Measurements from ENCODE around the gene RNLS.
A peak's percentile ranks its signal among the peaks of the same experiment; 100 is the strongest.

Gene RNLS

DNA sequence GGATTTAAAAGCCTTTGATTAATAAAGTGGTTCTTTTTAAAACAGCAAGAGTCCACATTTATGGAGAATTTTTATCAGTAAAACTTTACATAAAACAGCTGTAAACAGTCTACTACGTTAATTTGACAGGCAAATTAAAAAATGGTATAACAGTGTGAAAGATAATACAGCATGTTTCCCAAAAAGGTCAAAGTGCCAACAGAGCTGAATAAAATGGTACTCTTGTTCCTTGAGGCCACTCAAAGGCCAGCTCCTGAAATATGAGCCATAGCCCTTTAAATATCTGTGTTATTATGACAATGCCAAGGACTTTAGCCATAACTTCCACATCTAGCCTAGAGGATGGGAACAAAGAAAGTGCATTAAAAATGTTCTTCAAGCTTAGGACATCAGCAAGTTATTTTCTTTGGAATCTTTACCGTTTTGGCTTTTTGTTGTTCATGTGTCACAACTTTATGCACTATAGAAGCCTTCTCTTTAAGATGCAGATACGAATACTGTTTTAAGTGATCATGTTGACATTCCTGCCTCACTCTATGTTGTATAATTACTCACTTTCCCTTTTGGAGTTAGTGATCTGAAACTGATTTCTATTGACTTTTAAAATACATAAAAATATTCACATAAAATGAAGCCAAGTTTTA lies 165.6 kb downstream of the RNLS start:
- no peak overlapping the region for H3K27ac ChIP-seq (ENCODE audit: extremely low read depth, low read depth, low read length)
- H3K4me1 ChIP-seq (ENCODE audit: control insufficient read depth, insufficient read depth, low read length), result peaks cover 3% of the 10 kb centered on the region; the same call in 1 of the 2 replicates
- H3K4me3 ChIP-seq (ENCODE audit: low read depth, low read length), result no peak overlapping the region
- no peaks in the 10 kb centered on the region for H3K36me3 ChIP-seq (ENCODE audit: control insufficient read depth in 2 of 2, insufficient read depth in 1 of 2, low read length in 2 of 2)
- peak; percentile 40; the same call in 1 of the 2 replicates for TF ChIP-seq ZNF843 (tag by site-specific recombination; IDR thresholded peaks at IDR 0.05)
- TF ChIP-seq ZFP69B (tag by site-specific recombination; IDR thresholded peaks at IDR 0.05), result no peak
- TF ChIP-seq, protein P1, sequence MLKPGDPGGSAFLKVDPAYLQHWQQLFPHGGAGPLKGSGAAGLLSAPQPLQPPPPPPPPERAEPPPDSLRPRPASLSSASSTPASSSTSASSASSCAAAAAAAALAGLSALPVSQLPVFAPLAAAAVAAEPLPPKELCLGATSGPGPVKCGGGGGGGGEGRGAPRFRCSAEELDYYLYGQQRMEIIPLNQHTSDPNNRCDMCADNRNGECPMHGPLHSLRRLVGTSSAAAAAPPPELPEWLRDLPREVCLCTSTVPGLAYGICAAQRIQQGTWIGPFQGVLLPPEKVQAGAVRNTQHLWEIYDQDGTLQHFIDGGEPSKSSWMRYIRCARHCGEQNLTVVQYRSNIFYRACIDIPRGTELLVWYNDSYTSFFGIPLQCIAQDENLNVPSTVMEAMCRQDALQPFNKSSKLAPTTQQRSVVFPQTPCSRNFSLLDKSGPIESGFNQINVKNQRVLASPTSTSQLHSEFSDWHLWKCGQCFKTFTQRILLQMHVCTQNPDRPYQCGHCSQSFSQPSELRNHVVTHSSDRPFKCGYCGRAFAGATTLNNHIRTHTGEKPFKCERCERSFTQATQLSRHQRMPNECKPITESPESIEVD (tag by site-specific recombination; IDR thresholded peaks at IDR 0.05), result 0 out of 2 replicates have a peak, but pooled peaks have one; percentile 16
- peak; percentile 78 for TF ChIP-seq FEZF1 (tag by site-specific recombination; IDR thresholded peaks at IDR 0.05)
- ChIA-PET POLR2A (no interaction called here), CTCF (interaction anchor here (1.0 kb wide), 1 partner anchor 35 kb away, joined by 3 read pairs; no protein-coding TSS in a partner anchor)
- no peaks in the 10 kb centered on the region for H3K9me3 ChIP-seq (ENCODE audit: control insufficient read depth, insufficient read depth, low read depth, low read length)

GRCh38 chr10:88416801-88417200 lies 166.3 kb downstream of the RNLS start:
- CTCF ChIA-PET, result interaction anchor here (1.0 kb wide), 1 partner anchor 34 kb away, joined by 3 read pairs; no protein-coding TSS in a partner anchor
- POLR2A ChIA-PET, result no interaction called here
- Histone ChIP-seq H3K4me1 (ENCODE audit: control insufficient read depth, insufficient read depth, low read length) (peaks cover 3% of the 10 kb centered on the region; the same call in 1 of the 2 replicates), H3K27ac (ENCODE audit: extremely low read depth, low read depth, low read length) (no peak overlapping the region), H3K4me3 (ENCODE audit: low read depth, low read length) (no peak overlapping the region), H3K9me3 (ENCODE audit: control insufficient read depth, insufficient read depth, low read depth, low read length) (no peaks in the 10 kb centered on the region), H3K36me3 (ENCODE audit: control insufficient read depth in 2 of 2, insufficient read depth in 1 of 2, low read length in 2 of 2) (no peaks in the 10 kb centered on the region)
- TF ChIP-seq ZFP3 (tag by site-specific recombination; IDR thresholded peaks at IDR 0.05; ENCODE audit: low read depth) (no peak), SP7 (tag by site-specific recombination; IDR thresholded peaks at IDR 0.05) (no peak), ZNF624 (tag by site-specific recombination; IDR thresholded peaks at IDR 0.05) (no peak)

DNA sequence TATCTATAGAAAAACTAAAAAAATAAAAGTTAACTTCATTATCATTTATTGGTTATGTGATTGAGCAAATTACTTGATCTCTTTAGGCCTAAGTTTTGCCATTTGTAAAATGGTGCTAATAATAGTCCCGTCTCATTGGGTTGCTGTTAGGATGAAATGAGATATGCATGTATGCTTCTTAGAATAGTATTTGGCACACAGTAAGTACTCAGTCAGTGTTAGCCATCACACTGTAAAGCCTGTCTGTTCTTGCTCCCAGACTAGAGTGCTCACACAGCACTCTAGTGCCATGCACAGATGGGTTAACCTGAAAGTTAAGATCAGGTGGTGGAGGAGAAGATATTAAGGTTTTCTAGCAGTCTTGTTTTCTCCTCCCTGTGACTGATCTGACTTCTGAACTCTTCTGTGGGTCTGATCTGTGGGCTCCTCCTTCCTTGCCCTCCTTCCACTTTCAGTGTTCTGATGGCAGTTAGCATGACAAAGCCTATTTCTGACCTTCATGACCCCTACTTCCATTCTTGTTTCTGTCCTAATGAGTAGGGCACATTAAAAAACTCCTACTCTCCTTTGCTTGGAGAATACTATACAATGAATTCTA lies 167.5 kb downstream of the RNLS start:
- no peak overlapping the region for H3K27ac ChIP-seq (ENCODE audit: extremely low read depth, low read depth, low read length)
- H3K4me1 ChIP-seq (ENCODE audit: control insufficient read depth, insufficient read depth, low read length), result peaks cover 3% of the 10 kb centered on the region; the same call in 1 of the 2 replicates
- CTCF ChIA-PET, result no interaction called here
- no peak overlapping the region for H3K4me3 ChIP-seq (ENCODE audit: low read depth, low read length)
- H3K9me3 ChIP-seq (ENCODE audit: control insufficient read depth, insufficient read depth, low read depth, low read length), result no peaks in the 10 kb centered on the region
- POLR2A ChIA-PET, result no interaction called here
- TF ChIP-seq KLF9 (tag by site-specific recombination; IDR thresholded peaks at IDR 0.05; ENCODE audit: low read depth) (no peak), KLF10 (tag by site-specific recombination; IDR thresholded peaks at IDR 0.05) (no peak), ZNF211 (tag by site-specific recombination; IDR thresholded peaks at IDR 0.05; ENCODE audit: low read depth) (no peak), GLIS2 (tag by site-specific recombination; IDR thresholded peaks at IDR 0.05) (no peak), ZNF138 (tag by site-specific recombination; IDR thresholded peaks at IDR 0.05; ENCODE audit: borderline replicate concordance) (no peak), ZNF514 (tag by site-specific recombination; IDR thresholded peaks at IDR 0.05) (no peak), MEIS1 (CRISPR knock-in tag; IDR thresholded peaks at IDR 0.05; ENCODE audit: borderline replicate concordance) (no peak), PBX3 (CRISPR knock-in tag; IDR thresholded peaks at IDR 0.05) (no peak), ZNF48 (tag by site-specific recombination; IDR thresholded peaks at IDR 0.05) (no peak), ZNF548 (tag by site-specific recombination; IDR thresholded peaks at IDR 0.05) (no peak), ZSCAN16 (tag by site-specific recombination; IDR thresholded peaks at IDR 0.05) (no peak), ZNF280C (tag by site-specific recombination; IDR thresholded peaks at IDR 0.05) (no peak), ZNF776 (tag by site-specific recombination; IDR thresholded peaks at IDR 0.05; ENCODE audit: borderline replicate concordance) (no peak), ZNF324 (tag by site-specific recombination; IDR thresholded peaks at IDR 0.05) (no peak), SCRT2 (tag by site-specific recombination; IDR thresholded peaks at IDR 0.05) (no peak), ZNF777 (tag by site-specific recombination; IDR thresholded peaks at IDR 0.05; ENCODE audit: borderline replicate concordance) (no peak)
- TF ChIP-seq, protein P2, sequence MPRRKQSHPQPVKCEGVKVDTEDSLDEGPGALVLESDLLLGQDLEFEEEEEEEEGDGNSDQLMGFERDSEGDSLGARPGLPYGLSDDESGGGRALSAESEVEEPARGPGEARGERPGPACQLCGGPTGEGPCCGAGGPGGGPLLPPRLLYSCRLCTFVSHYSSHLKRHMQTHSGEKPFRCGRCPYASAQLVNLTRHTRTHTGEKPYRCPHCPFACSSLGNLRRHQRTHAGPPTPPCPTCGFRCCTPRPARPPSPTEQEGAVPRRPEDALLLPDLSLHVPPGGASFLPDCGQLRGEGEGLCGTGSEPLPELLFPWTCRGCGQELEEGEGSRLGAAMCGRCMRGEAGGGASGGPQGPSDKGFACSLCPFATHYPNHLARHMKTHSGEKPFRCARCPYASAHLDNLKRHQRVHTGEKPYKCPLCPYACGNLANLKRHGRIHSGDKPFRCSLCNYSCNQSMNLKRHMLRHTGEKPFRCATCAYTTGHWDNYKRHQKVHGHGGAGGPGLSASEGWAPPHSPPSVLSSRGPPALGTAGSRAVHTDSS (tag by site-specific recombination; IDR thresholded peaks at IDR 0.05), result no peak
- no peaks in the 10 kb centered on the region for H3K36me3 ChIP-seq (ENCODE audit: control insufficient read depth in 2 of 2, insufficient read depth in 1 of 2, low read length in 2 of 2)
